GF-D8 (cell line): ENCODE data around the gene RSPO3.

Source experiments
- DNase-seq: peaks from one replicate; lab custom pipeline; 2025; lab: John Stamatoyannopoulos, UW

The RSPO3 gene

GRCh38 chr6:127162836-127163235 is 44.4 kb downstream of the RSPO3 start:
- no peak for DNase-seq

- no peak for DNase-seq
These were observed 45.6 kb downstream of the RSPO3 start for GRCh38 chr6:127164036-127164435.

- no peak for DNase-seq
These were observed 46.1 kb downstream of the RSPO3 start for GRCh38 chr6:127164565-127164964.

GRCh38 chr6:127173156-127173940 is 54.9 kb downstream of the RSPO3 start:
- no peak for DNase-seq

- no peak for DNase-seq
These were observed 57.7 kb downstream of the RSPO3 start for GRCh38 chr6:127176146-127176545.

- no peak for DNase-seq
These were observed 58.8 kb downstream of the RSPO3 start for GRCh38 chr6:127177030-127177922.

GRCh38 chr6:127177923-127178231 is 59.4 kb downstream of the RSPO3 start:
- no peak for DNase-seq

- DNase-seq, result no peak
These were observed 60.3 kb downstream of the RSPO3 start for GRCh38 chr6:127178746-127179145.

- DNase-seq, result no peak
These were observed 62.0 kb downstream of the RSPO3 start for GRCh38 chr6:127180426-127180825.

- no peak for DNase-seq
These were observed 64.0 kb downstream of the RSPO3 start for GRCh38 chr6:127182501-127182900.

GRCh38 chr6:127185437-127185995 is 67.0 kb downstream of the RSPO3 start:
- DNase-seq, result no peak

- DNase-seq, result no peak
These were observed 68.4 kb downstream of the RSPO3 start for GRCh38 chr6:127186889-127187288.

- no peak for DNase-seq
These were observed 70.3 kb downstream of the RSPO3 start for GRCh38 chr6:127188744-127189143.

- DNase-seq, result no peak
These were observed 72.1 kb downstream of the RSPO3 start for GRCh38 chr6:127190552-127190951.

GRCh38 chr6:127191716-127192115 is 73.2 kb downstream of the RSPO3 start:
- no peak for DNase-seq

- peak; percentile 34 for DNase-seq
These were observed 74.6 kb downstream of the RSPO3 start for GRCh38 chr6:127192911-127193541.

- no peak for DNase-seq
These were observed 77.4 kb downstream of the RSPO3 start for GRCh38 chr6:127195833-127196232.

- DNase-seq, result no peak
These were observed 80.1 kb downstream of the RSPO3 start for GRCh38 chr6:127198549-127198948.

GRCh38 chr6:127199470-127199869 is 81.0 kb downstream of the RSPO3 start:
- DNase-seq, result no peak

GRCh38 chr6:127200114-127200513 is 81.6 kb downstream of the RSPO3 start:
- no peak for DNase-seq

- no peak for DNase-seq
These were observed 82.8 kb downstream of the RSPO3 start for GRCh38 chr6:127201321-127201720.

GRCh38 chr6:127202676-127203075 is 84.2 kb downstream of the RSPO3 start:
- DNase-seq, result no peak

GRCh38 chr6:127204281-127204680 is 85.8 kb downstream of the RSPO3 start:
- DNase-seq, result no peak
